GM19438 (cell line): ENCODE data around the gene PCF11.

Experiments
- ATAC-seq: cut with Tn5 transposase; IDR thresholded peaks from one replicate; pipeline ENCODE4 v1.9.1; 2021; ENCODE audit warnings: low read depth; ENCODE audit not compliant: unreplicated experiment

Gene PCF11

DNA sequence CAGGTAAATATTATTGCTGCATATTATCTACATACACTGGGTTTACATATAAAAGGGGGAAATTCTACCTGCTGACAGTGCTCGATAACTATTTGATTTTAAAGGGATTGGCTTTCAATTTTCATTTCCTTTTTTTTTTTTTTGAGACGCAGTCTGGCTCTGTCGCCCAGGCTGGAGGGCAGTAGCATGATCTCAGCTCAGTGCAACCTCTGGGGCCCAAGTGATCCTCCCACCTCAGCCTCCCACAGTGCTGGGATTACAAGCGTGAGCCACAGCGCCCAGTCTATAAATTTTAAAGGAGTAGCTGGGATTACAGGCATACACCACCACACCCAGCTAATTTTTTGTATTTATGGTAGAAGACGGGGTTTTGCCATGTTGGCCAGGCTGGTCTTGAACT lies 3.2 kb upstream of the PCF11 start:
- no peak for ATAC-seq

DNA sequence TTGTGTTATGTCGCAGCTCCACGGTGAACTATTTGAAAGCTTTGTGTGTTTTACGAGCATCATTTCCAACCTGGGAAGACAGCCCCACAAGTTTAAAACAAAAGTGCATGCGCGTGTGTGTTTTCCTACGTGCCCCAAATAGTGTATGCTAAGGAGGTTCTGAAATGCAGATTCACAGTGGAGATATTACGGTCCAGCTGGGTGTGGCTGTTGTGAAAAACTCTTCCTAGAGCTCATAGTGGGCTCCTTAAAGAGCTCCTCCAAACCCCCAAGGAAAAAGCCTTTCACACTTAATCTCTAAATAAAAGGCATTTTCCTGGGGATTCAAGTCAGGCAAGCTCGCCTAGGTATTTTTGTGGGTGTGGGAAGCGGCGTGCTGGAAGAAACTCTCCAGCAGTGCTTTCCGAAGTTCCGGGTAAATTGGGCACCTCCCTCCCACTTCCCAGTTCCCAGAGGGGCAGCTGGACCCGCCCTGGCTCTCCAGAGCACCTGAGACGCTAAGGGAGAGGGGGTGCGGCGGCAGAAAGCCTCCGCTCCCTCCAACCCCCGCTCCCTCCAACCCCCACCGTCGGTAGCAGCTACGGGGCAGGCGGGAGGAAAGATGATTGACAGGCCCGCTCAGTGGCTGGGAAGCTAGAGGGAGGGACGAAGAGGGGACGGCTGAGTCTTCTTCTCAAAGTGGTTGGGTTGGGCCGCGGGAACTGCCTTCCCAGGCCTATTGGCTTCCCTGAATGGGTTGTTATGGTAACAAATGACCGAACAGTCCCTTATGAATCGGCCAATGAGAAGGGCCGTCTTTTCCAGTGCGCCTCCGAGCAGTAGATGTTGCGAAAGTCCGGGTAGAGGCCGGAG lies 561 bp upstream of the PCF11 start:
- peak; percentile 90 for ATAC-seq

DNA sequence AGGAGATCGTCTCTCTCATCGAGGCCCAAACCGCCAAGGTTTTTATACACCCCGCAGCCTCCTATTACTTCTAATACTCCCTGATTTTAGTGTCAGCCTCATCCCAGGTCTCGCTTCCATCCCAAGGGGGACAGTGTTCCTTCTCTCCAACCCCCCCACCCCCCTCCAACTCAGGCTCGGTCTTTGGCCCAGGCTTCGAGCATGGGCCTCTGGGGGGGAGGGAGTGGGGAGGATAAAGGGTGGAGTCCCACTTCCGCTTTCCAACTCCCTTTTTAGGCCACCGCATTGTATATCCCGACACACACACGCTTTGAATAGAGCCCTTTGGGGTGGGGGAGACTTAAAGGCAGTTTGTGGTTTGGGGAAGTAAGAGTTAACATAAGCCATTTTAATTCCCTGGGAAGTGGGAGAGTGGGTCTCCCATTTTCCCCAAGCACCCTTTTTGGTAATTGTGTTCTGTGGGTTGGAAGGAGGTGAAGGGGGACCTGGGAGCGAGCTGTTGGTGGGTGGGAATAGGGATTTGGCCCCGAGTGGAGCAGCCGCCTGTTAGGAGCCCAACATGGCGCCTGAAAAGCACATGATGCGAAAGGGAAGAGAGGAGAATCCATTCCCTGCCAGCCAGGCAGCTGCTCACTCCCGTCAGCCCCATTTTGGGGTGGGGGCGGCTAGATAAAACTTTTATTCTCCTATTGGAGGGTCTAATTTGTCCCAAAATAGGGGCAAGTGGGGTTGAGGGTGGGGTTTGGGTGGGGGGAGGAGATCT lies 844 bp downstream of the PCF11 start:
- no peak for ATAC-seq

DNA sequence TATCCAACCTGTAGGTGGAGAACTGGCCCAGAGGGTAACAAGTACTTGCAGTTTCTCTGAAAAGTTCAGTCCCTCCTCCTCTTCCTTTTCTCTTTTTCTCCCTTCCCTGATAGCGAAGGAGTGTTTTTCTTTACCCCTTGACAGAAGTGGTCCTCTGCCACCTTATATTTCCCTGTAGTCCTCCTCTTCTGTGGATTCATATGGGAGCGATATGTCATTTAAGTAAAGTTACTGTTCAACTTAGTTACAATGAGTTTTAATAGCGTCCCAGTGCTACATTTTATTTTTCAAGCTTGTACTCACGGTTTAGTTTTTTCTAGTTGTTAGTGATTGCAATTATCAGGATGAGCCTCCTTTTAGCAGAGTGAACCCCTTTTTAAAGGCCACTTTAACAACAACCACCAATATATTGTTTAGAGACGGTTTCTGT lies 1.4 kb downstream of the PCF11 start:
- no peak for ATAC-seq

DNA sequence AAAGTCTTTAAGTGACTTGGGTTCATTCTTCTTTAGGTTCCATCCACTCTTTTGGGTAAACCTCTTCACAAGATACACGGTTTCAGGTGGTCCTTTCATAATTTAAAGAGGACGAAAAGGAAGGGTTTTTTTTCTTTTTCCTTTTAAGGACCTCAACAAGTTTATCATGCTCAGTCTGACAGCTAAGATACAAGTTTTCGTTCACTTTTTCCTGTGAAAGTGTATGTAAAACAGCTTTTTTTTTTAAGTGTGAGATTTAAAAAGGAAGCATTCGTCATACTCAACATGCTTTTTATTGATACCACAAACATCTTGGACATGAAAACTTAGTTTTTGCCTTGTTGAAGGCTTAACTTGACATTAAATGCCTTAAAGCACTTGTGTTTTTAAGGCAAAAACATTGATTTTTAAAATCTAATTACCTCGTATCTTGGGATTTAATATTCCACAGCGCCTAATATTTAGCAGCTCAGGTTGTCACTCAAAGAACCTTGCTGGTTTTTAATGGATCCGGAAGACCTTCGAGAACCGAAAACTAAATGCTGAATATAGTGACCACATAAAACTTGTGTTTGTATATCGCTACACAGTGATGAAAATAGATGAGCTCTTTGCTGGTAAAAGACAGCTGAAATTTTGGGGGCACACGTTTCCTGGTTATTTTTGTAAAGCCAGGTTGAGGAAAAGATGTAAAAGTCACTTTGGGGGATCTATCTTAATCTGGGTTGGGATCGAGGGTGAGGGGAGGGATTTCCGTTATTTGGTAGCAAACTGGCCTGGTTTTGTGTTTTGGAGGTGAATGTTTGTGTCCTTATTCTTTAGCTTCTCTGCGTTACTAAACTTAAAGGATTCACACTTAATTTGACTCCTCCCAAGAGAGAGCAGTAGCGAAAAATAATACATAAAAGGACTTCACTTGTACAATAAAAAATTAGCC lies 2.3 kb downstream of the PCF11 start:
- no peak for ATAC-seq

DNA sequence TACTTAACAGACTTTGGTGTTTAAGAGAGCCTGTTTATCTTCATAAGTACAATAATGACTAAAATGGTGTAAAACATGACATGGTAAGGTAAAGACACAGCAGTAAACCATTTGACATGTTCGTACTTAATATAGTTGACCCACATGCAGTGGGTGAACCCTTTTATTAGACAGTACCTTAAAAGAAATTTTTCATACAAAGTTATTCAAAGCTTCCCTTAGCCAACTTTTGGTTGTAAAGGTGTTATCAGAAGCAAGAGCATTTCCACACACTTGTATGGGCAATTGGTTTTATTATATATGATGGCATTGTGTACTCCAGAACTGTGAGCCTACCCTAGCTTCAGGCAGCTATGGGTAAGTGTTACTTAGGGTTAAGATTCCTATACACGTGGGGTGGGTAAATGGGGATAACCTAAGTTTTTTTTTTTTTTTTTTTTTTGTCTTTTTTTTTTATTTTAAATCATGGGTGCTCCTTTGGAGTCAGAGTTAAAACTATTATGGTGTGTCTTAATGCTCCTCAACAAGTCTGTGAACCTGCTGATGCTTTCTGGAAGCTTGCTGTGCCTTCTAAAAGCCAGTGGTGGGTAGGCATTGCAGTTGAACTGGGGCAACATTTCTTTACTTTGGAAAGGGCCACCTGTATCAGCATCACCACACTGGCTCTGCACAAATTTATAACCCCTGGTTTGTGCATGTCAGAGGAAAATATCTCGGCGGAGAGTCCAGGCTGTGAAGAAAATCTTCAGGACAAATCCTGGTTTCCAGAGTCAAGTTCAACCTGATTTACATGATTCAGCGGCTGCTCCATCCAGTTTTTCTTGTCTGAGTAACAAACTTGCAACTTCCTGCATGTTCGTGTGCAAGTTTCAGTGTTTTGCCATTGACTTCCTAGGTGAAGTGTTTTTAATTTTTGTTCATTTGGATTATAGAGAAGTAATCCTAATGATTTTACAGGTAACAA lies 3.3 kb downstream of the PCF11 start:
- no peak for ATAC-seq

DNA sequence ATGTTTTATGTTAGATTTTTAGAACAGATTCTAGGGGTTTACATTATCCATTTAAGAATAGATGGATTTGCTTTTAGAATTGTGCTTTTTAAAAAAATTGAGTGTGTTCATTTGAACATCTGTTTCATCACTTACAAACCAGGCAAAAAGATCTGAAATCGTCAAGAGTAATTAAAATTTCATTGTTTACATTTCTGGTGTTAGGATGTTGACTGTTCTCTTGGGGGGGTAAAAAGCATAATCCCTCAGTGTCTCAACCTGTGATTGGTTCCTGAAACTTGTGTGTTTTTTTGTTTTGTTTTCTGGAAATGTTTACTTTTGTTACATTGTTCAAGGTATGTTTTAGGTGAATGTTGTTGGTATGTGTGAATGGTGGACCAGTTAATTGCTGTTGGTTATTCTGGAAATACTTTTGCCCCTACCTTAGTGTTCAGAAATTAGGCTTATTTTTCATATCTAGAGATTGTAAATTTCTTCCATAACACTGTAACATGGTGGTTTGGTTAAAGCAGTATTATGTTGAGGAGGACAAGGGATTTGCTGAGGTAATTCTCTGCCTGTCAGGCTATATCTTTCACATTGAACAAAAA lies 4.8 kb downstream of the PCF11 start:
- ATAC-seq: no peak

DNA sequence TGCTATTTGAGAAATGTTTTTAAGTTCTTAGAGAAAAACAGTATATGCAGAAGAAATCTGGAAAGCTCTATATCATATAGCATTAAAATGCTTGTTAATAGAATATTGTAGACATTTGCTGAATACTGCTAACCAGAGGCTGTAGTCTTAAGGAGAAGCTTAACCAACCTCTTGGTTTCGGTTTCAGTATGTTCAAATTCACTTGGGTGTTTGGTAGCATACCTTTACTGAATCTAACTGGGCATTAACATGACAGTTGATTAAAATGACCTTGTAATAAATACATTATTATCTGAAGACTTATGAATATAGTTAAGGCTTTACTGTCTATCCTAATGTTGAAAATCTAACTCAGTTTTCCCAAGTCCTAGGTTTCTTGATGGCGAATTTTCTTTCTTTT lies 5.4 kb downstream of the PCF11 start:
- peak; percentile 50 for ATAC-seq

DNA sequence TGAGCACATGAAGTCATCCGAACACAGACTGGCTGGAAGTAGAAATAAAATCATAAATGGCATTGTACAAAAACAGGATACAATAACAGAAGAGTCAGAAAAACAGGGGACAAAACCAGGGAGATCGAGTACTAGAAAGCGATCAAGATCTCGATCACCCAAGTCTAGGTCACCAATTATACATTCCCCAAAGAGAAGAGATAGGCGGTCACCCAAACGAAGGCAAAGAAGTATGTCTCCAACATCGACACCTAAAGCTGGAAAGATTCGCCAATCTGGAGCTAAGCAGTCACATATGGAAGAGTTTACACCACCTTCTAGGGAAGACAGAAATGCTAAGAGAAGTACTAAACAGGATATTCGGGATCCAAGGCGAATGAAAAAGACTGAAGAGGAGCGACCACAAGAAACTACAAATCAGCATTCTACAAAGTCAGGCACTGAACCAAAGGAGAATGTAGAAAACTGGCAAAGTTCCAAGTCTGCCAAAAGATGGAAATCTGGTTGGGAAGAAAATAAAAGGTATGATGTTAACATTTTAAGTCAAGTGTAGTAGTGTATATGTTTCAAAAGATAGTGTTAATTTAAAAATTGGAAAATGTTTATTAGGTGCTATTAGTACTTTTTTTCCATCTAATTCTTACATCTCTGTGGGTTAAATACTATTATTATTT lies 9.4 kb downstream of the PCF11 start:
- ATAC-seq: no peak

DNA sequence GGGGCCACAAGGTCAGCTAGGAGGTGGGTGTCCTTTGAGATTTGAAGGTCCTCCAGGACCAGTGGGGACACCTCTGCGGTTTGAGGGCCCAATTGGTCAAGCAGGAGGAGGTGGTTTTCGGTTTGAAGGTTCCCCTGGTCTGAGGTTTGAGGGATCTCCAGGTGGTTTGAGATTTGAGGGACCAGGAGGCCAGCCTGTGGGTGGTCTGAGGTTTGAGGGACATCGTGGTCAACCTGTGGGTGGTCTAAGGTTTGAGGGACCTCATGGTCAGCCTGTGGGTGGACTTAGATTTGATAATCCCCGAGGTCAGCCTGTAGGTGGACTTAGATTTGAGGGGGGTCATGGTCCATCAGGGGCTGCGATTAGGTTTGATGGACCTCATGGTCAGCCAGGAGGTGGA lies 11.8 kb downstream of the PCF11 start:
- no peak for ATAC-seq

DNA sequence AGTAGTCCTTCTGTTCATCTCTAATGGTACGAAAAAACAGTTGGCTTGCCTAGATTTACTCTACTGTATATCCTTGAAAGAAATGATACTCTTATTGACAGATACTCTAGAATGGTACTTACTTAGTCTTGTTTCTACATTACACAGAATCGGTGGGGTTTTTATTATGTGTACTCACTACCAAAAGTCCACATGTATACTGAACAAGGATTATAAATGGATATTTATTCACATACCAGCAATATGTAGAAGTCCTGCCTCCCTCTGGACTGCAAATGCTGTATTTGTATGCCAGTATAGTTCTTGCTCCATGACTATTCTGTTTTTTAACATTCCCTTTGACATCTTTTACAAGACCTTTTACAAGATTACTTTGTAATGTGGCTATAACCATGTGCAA lies 13.9 kb downstream of the PCF11 start:
- ATAC-seq: no peak

DNA sequence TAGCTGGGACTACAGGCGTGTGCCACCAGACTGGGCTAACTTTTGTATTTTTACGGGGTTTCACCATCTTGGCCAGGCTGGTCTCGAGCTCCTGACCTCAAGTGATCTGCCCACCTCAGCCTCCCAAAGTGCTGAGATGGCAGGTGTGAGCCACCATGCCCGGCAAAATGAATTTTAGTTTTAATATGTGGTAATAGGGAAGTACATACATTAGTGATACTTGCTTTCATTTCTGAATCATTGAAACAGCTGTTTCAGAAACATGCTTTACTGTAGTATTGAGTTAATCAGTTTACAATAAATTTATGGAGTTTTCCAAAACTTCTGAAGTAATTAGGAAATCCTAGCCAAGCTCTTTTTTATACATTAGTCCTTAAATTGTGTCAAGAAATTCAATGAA lies 15.6 kb downstream of the PCF11 start:
- no peak for ATAC-seq

DNA sequence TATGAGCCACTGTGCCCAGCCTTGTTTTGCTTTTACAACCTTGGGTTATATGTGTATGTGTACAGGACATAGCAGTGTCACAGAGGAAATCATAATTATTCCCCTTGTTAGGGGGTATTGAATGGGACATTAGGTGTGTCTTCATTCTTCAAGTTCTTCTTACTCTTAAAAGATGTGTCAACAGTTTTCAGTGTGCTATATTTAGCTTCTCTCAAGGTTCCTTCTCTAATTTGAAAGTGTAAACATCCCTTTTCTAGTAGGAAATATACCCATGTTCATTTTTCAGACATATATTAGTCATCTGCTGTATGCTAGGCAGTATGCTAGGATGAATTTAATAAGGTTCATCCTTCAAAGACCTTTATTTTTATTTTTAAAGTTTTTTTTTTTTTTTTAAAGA lies 17.1 kb downstream of the PCF11 start:
- no peak for ATAC-seq

DNA sequence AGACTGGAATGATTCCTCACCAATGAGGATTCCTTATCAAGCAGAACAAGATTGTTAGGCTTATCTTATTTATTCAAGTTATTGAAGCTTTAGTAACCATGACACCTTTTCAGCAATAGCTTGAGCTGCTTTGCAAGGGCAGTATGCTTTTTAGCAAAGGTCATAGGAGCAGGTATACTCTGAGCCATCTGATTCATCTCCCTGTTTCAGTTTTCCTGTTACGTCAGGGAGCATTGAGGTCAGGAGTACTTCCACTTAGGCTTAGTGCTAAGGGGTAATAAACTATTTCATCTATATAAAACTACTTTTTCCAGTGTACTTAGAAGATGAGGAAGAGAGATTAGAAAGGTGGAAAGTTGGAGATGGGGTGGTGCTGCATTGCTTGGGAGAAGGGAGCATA lies 18.9 kb downstream of the PCF11 start:
- ATAC-seq: no peak

DNA sequence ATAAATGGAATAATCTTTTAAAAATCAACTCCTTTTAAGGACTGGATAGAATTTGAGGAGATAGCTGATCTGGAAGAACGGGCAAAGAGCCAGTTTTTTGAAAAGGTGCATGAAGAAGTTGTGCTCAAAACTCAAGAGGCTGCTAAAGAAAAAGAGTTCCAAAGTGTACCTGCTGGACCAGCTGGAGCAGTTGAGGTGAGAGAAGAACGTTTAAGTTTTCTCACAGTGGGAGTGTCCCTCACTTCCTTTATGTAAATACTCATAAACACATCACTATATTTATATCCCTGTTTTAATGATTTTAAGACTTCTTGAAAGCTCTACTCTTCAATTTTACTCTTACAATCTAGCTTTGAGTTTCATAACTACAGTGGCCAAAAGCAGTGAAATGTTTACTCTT lies 24.9 kb downstream of the PCF11 start:
- ATAC-seq: no peak

DNA sequence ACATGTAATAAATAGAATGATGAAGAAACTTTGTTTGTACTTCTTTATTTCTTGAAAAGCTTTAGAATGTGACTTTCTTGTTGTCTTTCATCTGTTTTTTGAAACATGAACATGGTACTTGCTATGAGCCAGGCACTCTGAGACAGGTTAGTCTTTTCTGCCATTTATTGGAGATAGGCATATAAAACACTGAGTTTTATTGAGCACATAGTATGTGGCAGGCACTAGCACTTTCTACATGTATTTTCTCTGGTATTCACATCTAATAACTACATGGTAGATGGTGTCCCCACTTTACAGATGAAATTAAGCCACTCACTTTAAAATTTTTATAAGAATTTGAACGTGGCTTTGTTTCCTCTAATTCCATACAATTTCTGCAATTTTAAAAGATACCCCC lies 28.8 kb downstream of the PCF11 start:
- ATAC-seq: no peak

DNA sequence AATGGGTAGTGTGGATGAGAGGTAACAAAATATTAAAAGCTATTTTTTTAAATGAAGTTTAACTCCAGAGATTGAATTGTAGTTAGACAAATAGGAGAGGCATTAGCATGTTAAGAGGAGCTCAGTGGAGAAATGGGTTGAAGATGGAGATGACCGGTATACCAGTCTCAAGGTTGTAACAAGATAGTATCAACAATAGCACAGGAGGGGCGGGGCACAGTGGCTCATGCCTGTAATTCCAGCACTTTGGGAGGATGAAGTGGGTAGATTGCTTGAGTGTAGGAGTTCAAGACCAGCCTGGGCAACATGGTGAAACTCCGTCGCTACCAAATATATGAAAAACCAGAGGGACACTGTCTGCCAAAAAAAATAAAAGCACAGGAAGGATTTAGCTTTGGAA lies 30.5 kb downstream of the PCF11 start:
- no peak for ATAC-seq

DNA sequence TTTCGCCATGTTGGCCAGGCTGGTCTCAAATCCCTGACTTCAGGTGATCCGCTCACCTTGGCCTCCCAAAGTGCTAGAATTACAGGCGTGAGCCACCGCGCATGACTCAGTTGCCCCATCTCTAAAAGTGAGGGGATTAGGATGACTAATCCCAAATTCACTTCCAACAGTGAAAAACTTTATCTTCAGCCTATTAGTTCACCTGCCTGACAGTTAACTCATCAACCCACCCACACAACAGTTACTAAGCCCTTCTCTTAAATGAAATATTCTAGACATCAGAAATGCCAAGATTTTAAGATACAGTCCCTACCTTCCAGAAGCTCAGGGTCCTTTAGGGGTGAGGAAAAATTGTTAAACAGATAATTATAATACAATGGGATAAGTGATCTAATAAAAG lies 34.6 kb downstream of the PCF11 start:
- no peak for ATAC-seq

DNA sequence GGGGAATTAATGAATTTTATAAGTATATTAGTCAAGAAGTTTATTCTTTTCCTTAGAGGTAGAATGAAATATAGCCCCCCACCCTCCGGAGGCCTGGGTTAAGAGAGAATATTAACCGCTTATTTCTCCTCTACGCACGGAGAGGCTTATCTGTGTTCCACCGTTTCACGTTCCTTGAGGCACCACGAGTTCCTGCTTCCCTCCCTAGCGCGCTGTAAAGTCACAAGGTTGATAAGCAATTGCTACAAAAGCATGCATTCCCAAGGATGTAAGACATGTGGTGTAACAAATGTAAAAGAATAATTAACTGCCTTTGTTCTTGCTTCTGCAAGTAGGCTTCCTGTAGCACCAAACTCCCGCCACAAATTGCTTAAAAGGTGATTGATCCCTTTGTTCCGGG lies 35.1 kb downstream of the PCF11 start:
- ATAC-seq: no peak
